Neuron (in vitro differentiated cells): ENCODE measurements around the gene CFAP20DC.

ENCODE experiments used
- H2AFZ ChIP-seq: one replicate; pipeline ENCODE4 v1.6.1; 2013; ENCODE audit warnings: low read depth, mild to moderate bottlenecking, inconsistent platforms, low read length, moderate library complexity
- H3K27me3 ChIP-seq: one replicate; pipeline ENCODE4 v1.6.1; 2013; ENCODE audit warnings: low read length; ENCODE audit not compliant: insufficient read depth
- H3K36me3 ChIP-seq: one replicate; pipeline ENCODE4 v1.6.1; 2013; ENCODE audit warnings: low read length; ENCODE audit not compliant: insufficient read depth
- H3K4me1 ChIP-seq: one replicate; pipeline ENCODE4 v1.6.1; 2013; ENCODE audit warnings: low read length; ENCODE audit not compliant: insufficient read depth
- H3K4me3 ChIP-seq: 2 replicates; pipeline ENCODE4 v1.5.1; 2013; ENCODE audit warnings: mild to moderate bottlenecking, low read length, moderate library complexity
- H3K9me3 ChIP-seq: one replicate; pipeline ENCODE4 v1.6.1; 2013; ENCODE audit warnings: low read length

CFAP20DC gene

GRCh38 chr3:58751882-58752567 is 297.8 kb downstream of the CFAP20DC start:
- Histone ChIP-seq H3K36me3 (no peaks in the 10 kb centered on the region), H3K4me3 (no peak overlapping the region), H3K27me3 (no peaks in the 10 kb centered on the region), H3K9me3 (no peaks in the 10 kb centered on the region), H3K4me1 (no peaks in the 10 kb centered on the region), H2AFZ (no peak overlapping the region)

- Histone ChIP-seq H3K27me3 (no peaks in the 10 kb centered on the region), H2AFZ (no peak overlapping the region), H3K4me1 (no peaks in the 10 kb centered on the region), H3K4me3 (no peak overlapping the region), H3K9me3 (no peaks in the 10 kb centered on the region), H3K36me3 (no peaks in the 10 kb centered on the region)
These were observed 298.6 kb downstream of the CFAP20DC start for GRCh38 chr3:58751235-58751634.

- no peak overlapping the region for H2AFZ ChIP-seq
- no peaks in the 10 kb centered on the region for H3K4me1 ChIP-seq
- no peaks in the 10 kb centered on the region for H3K9me3 ChIP-seq
- no peak overlapping the region for H3K4me3 ChIP-seq
- H3K36me3 ChIP-seq, result no peaks in the 10 kb centered on the region
- H3K27me3 ChIP-seq, result no peaks in the 10 kb centered on the region
These were observed 299.9 kb downstream of the CFAP20DC start for GRCh38 chr3:58749948-58750347.

DNA sequence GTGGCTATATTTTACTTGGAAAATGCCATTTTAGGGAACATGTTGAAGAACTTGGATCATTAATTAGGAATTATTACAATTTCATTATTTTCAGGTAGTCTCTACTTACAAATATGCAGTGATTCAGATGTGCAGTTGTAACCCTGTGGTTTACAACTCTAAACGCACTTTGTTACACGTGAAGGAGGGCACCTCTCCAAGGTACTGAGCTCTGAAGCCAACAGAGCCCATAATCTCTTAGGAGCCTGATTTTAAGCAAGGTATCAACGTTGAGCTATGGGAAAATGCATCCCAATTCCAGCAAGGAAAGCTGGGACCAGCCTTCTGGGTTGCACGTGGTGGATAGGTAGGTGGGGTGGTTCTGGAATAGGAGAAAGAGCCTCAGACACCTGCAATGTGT is 301.8 kb downstream of the CFAP20DC start:
- Histone ChIP-seq H3K36me3 (no peaks in the 10 kb centered on the region), H2AFZ (no peak overlapping the region), H3K4me1 (no peaks in the 10 kb centered on the region), H3K4me3 (no peak overlapping the region), H3K27me3 (no peaks in the 10 kb centered on the region), H3K9me3 (no peaks in the 10 kb centered on the region)

- Histone ChIP-seq H3K27me3 (no peaks in the 10 kb centered on the region), H3K4me1 (no peaks in the 10 kb centered on the region), H3K36me3 (no peaks in the 10 kb centered on the region), H2AFZ (no peak overlapping the region), H3K9me3 (no peaks in the 10 kb centered on the region), H3K4me3 (no peak overlapping the region)
These were observed 303.1 kb downstream of the CFAP20DC start for GRCh38 chr3:58746758-58747157.

- no peaks in the 10 kb centered on the region for H3K36me3 ChIP-seq
- no peaks in the 10 kb centered on the region for H3K4me1 ChIP-seq
- H2AFZ ChIP-seq, result no peak overlapping the region
These were observed 306.5 kb downstream of the CFAP20DC start for GRCh38 chr3:58743296-58743695.

GRCh38 chr3:58742239-58742638 is 307.6 kb downstream of the CFAP20DC start:
- H3K4me3 ChIP-seq, result no peak overlapping the region
- no peaks in the 10 kb centered on the region for H3K36me3 ChIP-seq
- H3K27me3 ChIP-seq, result no peaks in the 10 kb centered on the region
- no peak overlapping the region for H2AFZ ChIP-seq
- H3K4me1 ChIP-seq, result no peaks in the 10 kb centered on the region
- H3K9me3 ChIP-seq, result no peaks in the 10 kb centered on the region

More at GRCh38 chr3:58743296-58743695, 306.5 kb downstream of the CFAP20DC start:
- no peaks in the 10 kb centered on the region for H3K27me3 ChIP-seq
- no peak overlapping the region for H3K4me3 ChIP-seq
- no peaks in the 10 kb centered on the region for H3K9me3 ChIP-seq

- H3K4me1 ChIP-seq, result no peaks in the 10 kb centered on the region
- H3K4me3 ChIP-seq, result no peak overlapping the region
- no peaks in the 10 kb centered on the region for H3K27me3 ChIP-seq
- no peaks in the 10 kb centered on the region for H3K9me3 ChIP-seq
- no peak overlapping the region for H2AFZ ChIP-seq
- H3K36me3 ChIP-seq, result no peaks in the 10 kb centered on the region
These were observed 312.2 kb downstream of the CFAP20DC start for GRCh38 chr3:58737644-58738043.

DNA sequence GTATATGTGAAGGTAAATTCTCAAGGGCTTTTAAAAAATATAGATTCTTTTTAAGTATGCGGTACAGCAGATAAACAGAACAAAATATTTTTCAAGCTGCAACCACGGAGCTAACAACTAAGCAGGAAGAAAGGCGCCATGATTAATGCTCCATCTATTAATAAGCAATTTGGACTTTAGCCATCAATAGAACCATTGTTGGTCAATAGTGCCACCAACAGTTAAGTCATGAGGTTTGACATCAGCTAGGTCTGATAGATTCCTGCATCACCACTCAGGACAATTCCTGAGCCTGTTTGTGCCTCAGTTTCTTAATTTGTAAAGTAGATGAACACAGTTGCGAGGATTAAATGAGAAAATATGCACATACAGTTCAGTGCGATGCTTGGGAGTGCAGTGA is 318.2 kb downstream of the CFAP20DC start:
- no peaks in the 10 kb centered on the region for H3K36me3 ChIP-seq
- H3K4me1 ChIP-seq, result no peaks in the 10 kb centered on the region
- H2AFZ ChIP-seq, result no peak overlapping the region
- no peaks in the 10 kb centered on the region for H3K9me3 ChIP-seq
- H3K27me3 ChIP-seq, result no peaks in the 10 kb centered on the region
- H3K4me3 ChIP-seq, result no peak overlapping the region

GRCh38 chr3:58728723-58729122 is 321.1 kb downstream of the CFAP20DC start:
- Histone ChIP-seq H3K9me3 (no peaks in the 10 kb centered on the region), H3K4me3 (no peak overlapping the region), H3K4me1 (no peaks in the 10 kb centered on the region), H3K27me3 (no peaks in the 10 kb centered on the region), H2AFZ (no peak overlapping the region), H3K36me3 (no peaks in the 10 kb centered on the region)

GRCh38 chr3:58725326-58725853 is 324.4 kb downstream of the CFAP20DC start:
- Histone ChIP-seq H3K4me1 (no peaks in the 10 kb centered on the region), H2AFZ (no peak overlapping the region), H3K36me3 (no peaks in the 10 kb centered on the region), H3K9me3 (no peaks in the 10 kb centered on the region), H3K27me3 (no peaks in the 10 kb centered on the region), H3K4me3 (no peak overlapping the region)

DNA sequence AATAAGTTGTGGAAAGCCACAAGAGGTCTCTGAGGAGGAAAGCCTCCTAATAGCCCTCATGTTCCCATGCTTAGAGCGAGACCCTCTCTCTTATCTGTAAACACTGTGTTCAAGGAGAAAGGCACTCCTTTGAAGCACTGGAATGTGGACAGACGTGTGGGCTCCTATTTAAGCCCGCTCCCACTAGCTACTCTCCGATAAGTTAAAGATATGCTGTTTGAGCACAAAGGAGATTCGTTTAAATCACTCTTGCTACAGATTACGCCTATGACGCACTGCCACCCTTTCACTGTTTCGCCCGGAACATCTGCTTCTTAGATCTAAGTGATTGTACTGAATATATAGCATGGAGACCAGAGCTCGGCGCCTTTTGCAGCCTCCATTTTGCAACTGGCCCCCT is 325.5 kb downstream of the CFAP20DC start:
- Histone ChIP-seq H3K36me3 (no peaks in the 10 kb centered on the region), H2AFZ (no peak overlapping the region), H3K9me3 (no peaks in the 10 kb centered on the region), H3K4me1 (no peaks in the 10 kb centered on the region), H3K27me3 (no peaks in the 10 kb centered on the region), H3K4me3 (no peak overlapping the region)

GRCh38 chr3:58723173-58723572 is 326.7 kb downstream of the CFAP20DC start:
- Histone ChIP-seq H3K4me3 (no peak overlapping the region), H3K27me3 (no peaks in the 10 kb centered on the region), H3K9me3 (no peaks in the 10 kb centered on the region), H3K4me1 (no peaks in the 10 kb centered on the region), H3K36me3 (no peaks in the 10 kb centered on the region), H2AFZ (no peak overlapping the region)

GRCh38 chr3:58722561-58722960 is 327.3 kb downstream of the CFAP20DC start:
- Histone ChIP-seq H3K27me3 (no peaks in the 10 kb centered on the region), H2AFZ (no peak overlapping the region), H3K36me3 (no peaks in the 10 kb centered on the region)

More at GRCh38 chr3:58722561-58722960, 327.3 kb downstream of the CFAP20DC start:
- no peaks in the 10 kb centered on the region for H3K9me3 ChIP-seq
- no peaks in the 10 kb centered on the region for H3K4me1 ChIP-seq
- no peak overlapping the region for H3K4me3 ChIP-seq
